ENCODE measurements around the gene HS2ST1.
A peak's percentile ranks its signal among the peaks of the same experiment; 100 is the strongest.

Gene HS2ST1

GRCh38 chr1:87111659-87112371 lies 197.4 kb downstream of the HS2ST1 start:
- no peak overlapping the region for H3K4me3 ChIP-seq (ENCODE audit: low read depth, low read length)
- DNase-seq (ENCODE audit: low read depth) = no peak
- TF ChIP-seq CTCF (IDR thresholded peaks at IDR 0.05; ENCODE audit: insufficient read depth, low read depth, low read length, missing control alignments) = no peak

GRCh38 chr1:87113313-87113712 lies 198.9 kb downstream of the HS2ST1 start:
- H3K4me3 ChIP-seq (ENCODE audit: low read depth, low read length) = no peak overlapping the region
- no peak for DNase-seq (ENCODE audit: low read depth)
- TF ChIP-seq CTCF (IDR thresholded peaks at IDR 0.05; ENCODE audit: insufficient read depth, low read depth, low read length, missing control alignments) = no peak

- no peak overlapping the region for H3K4me3 ChIP-seq (ENCODE audit: low read depth, low read length)
- TF ChIP-seq CTCF (IDR thresholded peaks at IDR 0.05; ENCODE audit: insufficient read depth, low read depth, low read length, missing control alignments) = no peak
- DNase-seq (ENCODE audit: low read depth) = no peak
Measured at GRCh38 chr1:87115317-87115890, 201.0 kb downstream of the HS2ST1 start.

GRCh38 chr1:87115891-87116290 lies 201.5 kb downstream of the HS2ST1 start:
- no peak for DNase-seq (ENCODE audit: low read depth)
- H3K4me3 ChIP-seq (ENCODE audit: low read depth, low read length) = no peak overlapping the region
- TF ChIP-seq CTCF (IDR thresholded peaks at IDR 0.05; ENCODE audit: insufficient read depth, low read depth, low read length, missing control alignments) = no peak

GRCh38 chr1:87117761-87118368 lies 203.4 kb downstream of the HS2ST1 start:
- no peak for TF ChIP-seq CTCF (IDR thresholded peaks at IDR 0.05; ENCODE audit: insufficient read depth, low read depth, low read length, missing control alignments)
- DNase-seq (ENCODE audit: low read depth) = no peak
- no peak overlapping the region for H3K4me3 ChIP-seq (ENCODE audit: low read depth, low read length)

- TF ChIP-seq CTCF (IDR thresholded peaks at IDR 0.05; ENCODE audit: insufficient read depth, low read depth, low read length, missing control alignments) = no peak
- H3K4me3 ChIP-seq (ENCODE audit: low read depth, low read length) = no peak overlapping the region
- peak; percentile 20 for DNase-seq (ENCODE audit: low read depth)
Measured at GRCh38 chr1:87119541-87120140, 205.2 kb downstream of the HS2ST1 start.
